EH (cell line): ENCODE measurements around the gene SPRED2.

Experiments
- DNase-seq: peaks from one replicate; pipeline ENCODE4 v3.0.0-alpha.2; 2015; ENCODE audit warnings: low read depth

SPRED2 gene

DNA sequence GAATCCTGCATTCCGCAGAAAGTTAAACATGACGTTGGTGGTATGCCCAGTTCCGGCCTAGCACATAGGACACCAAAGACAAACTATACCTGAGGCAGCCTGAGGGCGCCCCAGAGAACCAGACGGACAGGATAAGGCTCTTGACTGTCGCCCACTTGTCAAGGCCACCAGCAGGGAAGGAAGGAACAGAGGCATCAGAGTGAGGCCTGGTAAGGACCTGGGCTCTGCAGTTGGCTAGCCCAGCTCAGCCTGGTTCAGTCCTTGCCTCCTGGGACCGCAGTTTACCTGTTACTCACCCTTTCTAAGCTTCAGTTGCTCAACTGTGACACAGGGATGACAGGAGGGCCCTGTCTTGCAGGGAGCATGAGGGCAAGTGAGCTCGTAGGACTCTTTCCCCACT lies 122.7 kb downstream of the SPRED2 start:
- DNase-seq: no peak

- no peak for DNase-seq
These were observed 126.5 kb downstream of the SPRED2 start for GRCh38 chr2:65305934-65306333.

GRCh38 chr2:65300761-65301711 lies 131.4 kb downstream of the SPRED2 start:
- DNase-seq: peak; percentile 93

- peak; percentile 72 for DNase-seq
These were observed 132.2 kb downstream of the SPRED2 start for GRCh38 chr2:65300134-65300760.

DNA sequence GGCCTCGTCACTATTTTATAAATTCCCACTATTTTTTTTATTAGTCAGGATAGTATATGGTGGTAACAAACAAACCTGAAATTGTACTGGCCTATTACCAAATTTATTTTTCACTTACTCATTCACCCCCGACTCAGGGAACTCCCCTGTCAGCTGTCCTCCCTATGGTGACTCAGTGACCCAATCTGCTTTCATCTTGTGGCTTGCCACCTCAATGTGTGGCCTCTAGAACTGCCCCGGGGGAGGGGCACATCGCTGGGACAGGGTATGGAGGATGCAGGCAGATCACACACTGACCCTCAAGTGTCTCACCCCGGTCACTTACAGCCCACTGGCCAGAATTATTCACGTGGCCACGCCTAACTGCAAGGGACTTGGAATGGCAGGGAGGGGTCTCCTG lies 133.2 kb downstream of the SPRED2 start:
- peak; percentile 65 for DNase-seq

DNA sequence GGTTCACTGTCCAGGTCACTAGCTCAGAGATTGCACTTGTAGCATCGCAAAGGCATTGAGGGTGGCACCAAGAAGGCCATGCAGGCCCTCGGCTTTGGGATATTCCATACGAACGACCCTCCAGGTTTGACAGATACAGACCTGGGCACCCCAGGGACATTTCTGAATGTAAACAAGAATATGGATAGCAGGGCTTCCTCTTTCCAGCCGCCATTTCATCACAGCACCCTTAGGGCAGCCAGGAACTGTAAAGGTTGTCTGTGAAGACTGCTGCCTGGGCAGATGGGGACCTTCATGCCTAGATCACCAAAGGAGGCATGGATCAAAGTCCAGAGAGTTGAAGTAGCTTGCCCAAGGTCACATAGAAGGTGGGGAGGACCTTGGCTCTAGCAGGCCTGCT lies 134.3 kb downstream of the SPRED2 start:
- DNase-seq: no peak

GRCh38 chr2:65297544-65297943 lies 134.9 kb downstream of the SPRED2 start:
- DNase-seq: no peak

- DNase-seq: no peak
These were observed 135.4 kb downstream of the SPRED2 start for GRCh38 chr2:65296971-65297370.

GRCh38 chr2:65294701-65295100 lies 137.7 kb downstream of the SPRED2 start:
- no peak for DNase-seq

- DNase-seq: no peak
These were observed 138.3 kb downstream of the SPRED2 start for GRCh38 chr2:65294136-65294535.

DNA sequence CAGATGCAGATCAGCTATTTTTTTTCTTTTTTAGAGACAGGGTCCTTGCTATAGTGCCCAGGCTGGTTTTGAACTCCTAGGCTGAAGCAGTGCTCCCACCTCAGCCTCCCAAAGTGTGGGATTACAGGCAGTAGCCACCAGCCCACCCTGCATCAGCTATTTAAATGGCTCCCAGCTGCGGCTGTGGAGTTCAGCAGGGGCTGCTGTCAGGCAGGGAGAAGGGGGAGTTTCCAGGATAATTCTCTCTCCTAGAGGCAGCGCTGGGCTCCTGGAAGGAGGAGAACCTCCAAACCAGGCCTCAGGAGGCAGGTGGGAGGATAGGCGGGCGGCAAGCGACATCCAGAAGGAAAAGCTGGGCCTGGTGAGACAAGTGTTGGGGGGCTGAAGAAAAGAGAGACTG lies 139.0 kb downstream of the SPRED2 start:
- DNase-seq: no peak

DNA sequence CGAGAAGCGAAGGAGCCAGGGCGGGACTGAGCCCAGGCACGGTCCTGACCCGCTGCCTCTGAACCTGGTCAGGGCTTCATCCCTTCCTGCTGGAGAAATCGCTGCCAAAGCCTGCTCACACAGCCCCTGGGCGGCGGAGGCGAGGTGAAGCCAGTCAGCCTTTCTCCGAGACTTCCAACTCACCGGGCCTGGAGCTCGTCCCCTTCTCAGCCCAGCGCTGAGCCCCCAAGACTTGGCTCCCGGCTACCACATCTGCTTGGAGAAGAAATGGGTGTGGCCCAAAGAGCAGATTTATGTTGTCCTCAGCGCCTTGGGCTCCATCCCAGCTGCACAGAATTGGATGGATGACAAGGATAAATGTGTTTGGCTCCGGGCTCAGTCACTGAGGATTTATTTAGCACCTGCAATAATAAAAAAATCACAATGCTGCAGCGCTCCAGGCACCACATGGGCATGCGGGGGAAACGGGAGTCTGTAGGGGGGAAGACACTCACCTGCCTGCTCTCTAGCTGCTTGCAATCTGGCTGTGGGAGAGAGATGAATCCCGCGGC lies 139.9 kb downstream of the SPRED2 start:
- DNase-seq: no peak

DNA sequence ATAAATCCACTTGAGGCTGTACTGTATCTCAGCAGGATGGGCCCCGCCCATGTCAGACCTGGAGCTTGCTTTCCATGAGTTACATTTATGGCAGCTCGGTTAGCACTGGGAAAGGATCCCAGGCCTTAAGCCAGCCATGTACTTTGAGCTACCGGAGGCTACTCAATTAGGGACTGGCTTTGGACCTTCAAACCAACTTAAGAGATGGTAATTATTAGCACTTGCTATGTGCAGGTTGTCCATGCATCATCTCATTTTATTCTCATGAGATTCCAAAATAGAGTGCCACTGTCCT lies 140.3 kb downstream of the SPRED2 start:
- no peak for DNase-seq

DNA sequence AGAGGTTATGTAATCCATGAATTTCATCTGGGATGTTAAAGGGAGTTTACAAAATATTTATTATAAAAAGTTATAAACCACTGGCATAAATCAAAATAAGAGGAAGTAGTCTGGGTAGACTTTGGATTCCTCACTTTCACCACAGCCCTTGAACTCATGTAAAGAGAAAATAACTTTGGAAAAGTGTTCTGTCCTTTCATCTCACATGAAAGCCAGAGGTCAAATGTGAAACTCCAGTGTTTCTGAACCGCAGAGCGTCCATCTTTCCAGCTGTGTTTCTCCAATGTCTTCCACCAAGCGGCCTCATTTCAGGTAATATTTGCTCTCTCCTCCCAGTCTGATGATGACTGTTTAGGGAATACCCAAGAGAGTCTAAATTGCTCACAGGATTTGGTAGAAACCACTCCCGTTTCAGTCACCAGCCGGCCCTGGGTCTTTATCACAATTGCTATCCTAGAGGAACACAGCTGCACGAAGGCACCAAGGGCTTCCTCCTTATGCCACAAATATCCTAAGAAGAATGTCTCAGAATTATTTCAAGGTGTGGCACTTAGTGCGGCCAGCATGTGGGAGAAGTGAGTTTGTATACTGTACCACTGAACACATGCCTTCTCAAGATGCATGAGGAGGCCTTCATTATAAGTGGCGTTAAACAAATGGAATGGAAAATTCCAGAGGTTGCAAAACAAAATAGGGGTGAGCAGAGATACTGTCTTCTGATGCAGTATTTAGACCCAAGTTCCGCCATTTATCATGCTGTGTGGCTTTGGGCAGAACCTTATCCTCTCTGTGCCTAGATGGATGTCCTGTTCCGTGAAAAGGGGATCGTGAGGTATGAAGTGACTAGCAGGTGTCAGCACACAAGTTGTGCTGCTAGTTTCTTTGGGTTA lies 140.9 kb downstream of the SPRED2 start:
- no peak for DNase-seq

DNA sequence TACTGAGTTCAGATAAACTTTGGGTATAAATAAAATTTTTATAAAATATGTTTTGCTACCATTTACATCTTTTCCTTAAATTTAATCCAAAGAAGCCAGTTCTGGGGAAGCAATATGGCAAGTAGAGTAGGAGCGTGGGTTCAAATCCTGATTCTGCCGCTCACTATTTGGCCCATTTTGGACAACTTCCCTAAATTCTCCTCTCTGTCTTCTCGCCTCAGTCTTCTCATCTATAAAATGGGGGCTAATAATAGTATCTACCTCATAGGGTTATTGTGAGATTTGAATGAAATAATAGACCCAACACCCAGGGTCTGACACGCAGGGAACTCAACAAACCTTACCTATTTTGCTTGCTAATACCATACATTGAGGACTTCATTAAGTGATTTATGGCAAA lies 145.0 kb downstream of the SPRED2 start:
- no peak for DNase-seq

- DNase-seq: no peak
These were observed 149.8 kb downstream of the SPRED2 start for GRCh38 chr2:65282477-65283053.

DNA sequence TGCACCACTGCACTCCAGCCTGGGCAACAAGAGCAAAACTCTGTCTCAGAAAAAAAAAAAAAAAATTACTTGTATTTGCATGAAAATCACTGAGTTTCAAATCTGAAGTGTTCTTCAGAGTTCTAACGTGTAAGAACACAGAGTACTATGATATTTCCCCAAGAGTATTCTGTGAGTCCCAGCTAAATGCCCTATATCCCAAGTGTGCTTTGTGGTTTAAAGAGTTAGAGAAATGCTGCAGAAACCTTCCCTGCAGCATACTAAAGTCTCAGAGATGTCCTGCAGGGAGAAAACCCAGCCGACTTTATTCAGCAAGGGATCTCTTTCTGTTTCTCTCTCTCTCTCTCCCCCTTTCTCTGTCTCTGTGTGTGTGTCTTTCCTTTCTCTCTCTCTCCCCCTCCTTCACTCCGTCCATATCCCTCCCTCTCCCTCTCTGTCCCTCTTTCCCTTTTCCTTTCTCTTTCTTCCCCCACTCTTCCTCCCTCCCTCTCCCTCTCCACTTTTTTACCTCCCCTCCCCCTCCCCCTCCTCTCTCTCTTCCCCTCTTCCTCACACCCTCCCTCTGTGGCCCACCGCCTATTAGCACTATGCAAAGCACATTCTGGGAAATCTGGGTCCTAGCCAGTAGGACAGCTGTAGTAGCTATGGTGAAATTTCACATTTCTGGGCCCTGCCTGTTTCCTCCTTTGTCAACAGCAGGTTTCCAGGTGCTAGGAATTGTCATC lies 150.6 kb downstream of the SPRED2 start:
- no peak for DNase-seq

GRCh38 chr2:65279756-65280155 lies 152.6 kb downstream of the SPRED2 start:
- no peak for DNase-seq

DNA sequence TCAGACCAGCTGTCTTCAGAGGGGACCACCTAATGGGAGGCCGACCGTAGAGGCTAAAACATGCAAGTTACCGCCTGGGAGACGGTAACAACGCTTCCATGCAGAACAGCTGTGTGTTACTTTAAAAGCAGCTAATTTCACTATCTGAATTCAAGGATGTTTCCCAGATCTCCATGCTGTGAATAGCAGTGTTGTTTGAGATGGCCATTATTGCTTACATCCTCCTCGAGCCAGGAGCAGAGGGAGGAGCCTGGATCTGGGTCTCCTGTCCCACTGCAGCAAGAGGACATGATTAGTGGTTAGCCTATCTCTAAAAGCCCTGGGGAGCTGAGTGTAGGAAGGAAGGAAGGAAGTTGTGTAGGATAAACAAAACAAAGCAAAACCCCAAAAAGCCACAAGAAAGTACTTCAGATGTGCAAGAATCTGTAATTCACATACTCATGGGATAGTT lies 153.8 kb downstream of the SPRED2 start:
- DNase-seq: peak; percentile 63

DNA sequence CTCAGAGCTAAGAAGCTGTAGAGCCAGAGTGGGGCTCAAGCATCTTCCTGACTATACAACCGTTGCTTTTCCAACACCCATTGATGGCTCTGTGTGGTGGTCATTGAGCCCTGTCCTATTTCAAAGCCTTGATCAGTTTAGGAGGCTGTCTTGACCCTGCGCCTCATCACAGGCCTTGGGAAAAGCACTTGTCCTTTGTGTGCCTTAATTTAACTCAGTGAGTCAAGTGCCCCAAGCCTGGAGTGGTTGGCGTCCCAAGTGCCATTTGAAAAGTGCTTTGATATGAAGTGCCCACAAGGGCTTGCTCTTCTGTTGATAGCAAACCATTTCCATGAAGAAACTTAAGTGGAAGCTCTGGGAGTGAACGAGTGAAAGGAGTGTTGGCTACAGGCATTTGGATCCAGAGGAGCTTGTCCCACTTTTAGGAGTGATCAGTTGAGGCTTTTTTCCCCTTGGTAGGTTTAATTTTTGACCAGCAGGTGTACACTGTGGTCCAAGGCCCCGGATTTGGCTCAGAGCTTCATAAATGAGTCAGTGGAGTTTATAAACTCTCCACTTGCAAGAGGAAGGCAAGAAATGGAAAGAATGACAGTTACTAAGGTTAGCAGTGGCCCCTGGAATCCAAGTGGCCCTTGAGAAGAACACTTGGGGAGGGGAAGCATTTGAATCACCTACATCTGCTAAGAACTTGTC lies 154.5 kb downstream of the SPRED2 start:
- peak; percentile 47 for DNase-seq

- no peak for DNase-seq
These were observed 155.3 kb downstream of the SPRED2 start for GRCh38 chr2:65277118-65277517.
